ENCODE measurements around the gene PLD5.
"Not testable (repeated sequence)": the region's sequence is repeated elsewhere in the genome, so short reads cannot be mapped to it uniquely, and the experiment has no call there.

PLD5 gene

DNA sequence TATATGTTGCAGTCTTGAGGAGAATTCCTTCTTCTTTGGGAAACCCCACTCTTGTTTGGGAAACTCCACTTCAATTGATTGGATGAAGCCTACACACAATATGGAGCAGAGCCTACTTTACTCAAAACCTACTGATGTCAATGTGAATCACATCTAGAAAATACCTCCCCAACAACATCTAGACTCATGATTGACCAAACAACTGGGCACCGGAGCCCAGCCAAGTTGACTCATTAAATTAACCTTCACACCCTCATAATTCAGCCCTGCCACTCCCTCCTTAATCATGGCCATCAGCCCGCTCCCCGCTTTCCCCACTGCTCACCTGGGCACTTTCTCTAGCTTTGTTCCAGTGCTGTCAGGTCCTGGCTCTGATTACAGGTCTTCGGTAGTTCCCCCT lies 317.5 kb downstream of the PLD5 start:
- DNase-seq, result no peak

DNA sequence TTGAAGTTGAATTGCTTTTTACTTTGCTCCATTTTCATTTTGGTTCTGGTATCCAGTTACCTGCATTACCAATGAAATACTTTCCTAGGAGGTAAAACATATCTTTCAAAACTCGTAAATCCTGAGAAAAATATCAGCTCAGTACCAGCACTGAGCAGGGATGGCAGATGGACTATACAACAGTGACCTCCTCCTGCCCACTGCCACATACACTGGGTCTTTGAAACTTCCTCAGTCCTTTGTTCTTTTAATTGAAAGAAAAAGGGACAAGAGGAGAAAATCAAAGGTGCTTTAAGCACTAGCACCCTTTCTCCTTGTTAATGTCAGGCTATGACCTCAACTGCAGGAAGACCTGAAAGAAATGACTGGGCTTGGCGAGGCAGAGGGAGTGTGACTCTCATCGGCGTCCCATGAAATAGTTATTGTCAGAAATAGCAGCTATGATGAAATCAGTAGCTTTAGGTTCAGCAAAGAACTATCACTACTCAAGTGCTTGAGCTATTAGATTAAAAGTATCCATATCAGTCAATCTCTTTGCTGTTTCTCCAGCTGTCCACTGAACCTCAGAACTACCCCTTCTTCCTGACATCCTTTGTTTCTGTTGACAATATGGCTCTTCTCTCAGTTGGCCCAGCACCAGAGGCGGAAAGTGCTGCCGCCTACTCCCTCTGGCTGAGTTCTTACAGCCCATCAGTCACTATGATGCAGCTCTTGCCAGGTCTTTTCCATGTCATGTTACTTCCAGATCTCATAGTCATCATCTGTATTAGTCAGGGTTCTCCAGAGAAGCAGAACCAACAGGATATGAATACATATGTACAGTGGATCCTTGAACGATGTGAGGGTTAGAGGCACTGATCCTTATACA lies 318.6 kb downstream of the PLD5 start:
- DNase-seq, result no peak

- DNase-seq, result no peak
Observed at GRCh38 chr1:242203262-242203661, 321.2 kb downstream of the PLD5 start.

GRCh38 chr1:242201090-242201489 lies 323.4 kb downstream of the PLD5 start:
- DNase-seq, result no peak

DNA sequence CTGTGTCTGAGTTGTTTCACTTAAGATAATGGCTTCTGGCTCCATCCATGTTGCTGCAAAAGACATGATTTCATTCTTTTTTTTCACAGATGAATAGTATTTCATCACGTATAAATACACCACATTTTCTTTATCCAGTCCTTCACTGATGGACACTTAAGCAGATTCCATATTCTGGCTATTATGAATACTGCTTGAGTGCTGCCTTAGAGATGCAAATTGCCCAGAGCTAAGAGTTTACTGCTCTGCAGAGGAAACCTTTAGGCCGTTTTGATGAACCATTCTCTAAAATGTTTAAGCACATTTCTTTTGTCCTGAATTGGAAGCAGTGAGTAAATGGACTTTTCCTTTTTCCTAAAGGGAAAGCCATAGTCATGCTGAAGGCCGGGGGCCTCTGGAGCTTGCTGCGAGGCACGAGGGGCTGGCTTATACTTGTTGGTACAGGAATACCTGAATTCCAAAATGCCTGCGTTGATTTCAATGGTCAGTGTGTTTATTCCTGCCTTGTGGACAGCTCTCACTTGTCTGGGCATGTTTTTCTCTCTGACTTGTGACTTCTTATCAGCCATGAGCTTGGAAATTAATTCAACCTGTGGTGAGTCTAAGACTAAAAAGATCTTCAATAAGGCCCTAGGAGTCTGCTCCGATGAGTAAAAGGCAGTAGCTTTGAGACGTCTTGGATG lies 324.6 kb downstream of the PLD5 start:
- DNase-seq, result no peak

GRCh38 chr1:242197907-242198820 lies 326.3 kb downstream of the PLD5 start:
- no peak for DNase-seq

GRCh38 chr1:242196914-242197313 lies 327.6 kb downstream of the PLD5 start:
- DNase-seq, result no peak

- DNase-seq, result no peak
Observed at GRCh38 chr1:242196101-242196500, 328.4 kb downstream of the PLD5 start.

- no peak for DNase-seq
Observed at GRCh38 chr1:242189591-242189990, 334.9 kb downstream of the PLD5 start.

- DNase-seq, result no peak
Observed at GRCh38 chr1:242187816-242188215, 336.7 kb downstream of the PLD5 start.

DNA sequence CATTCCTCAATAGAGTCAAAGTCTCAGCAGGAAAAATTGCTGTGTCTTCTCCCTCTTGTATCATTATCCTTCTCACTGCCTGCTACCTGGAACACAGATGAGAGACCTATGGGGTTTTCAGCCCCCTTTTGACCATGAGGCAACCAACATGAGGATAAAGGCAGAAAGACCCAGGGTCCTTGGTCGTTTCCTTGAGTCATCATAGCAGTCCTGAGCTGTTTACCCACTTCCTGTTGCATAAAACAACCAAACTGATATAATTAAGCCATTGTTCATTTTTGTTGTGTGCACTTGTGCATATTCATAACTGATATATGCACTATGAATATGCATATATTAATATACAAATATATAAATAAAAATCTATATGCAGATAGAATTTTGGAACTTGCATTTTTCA lies 337.3 kb downstream of the PLD5 start:
- no peak for DNase-seq

- DNase-seq, result no peak
Observed at GRCh38 chr1:242185731-242186130, 338.8 kb downstream of the PLD5 start.

- DNase-seq, result no peak
Observed at GRCh38 chr1:242184955-242185354, 339.5 kb downstream of the PLD5 start.

DNA sequence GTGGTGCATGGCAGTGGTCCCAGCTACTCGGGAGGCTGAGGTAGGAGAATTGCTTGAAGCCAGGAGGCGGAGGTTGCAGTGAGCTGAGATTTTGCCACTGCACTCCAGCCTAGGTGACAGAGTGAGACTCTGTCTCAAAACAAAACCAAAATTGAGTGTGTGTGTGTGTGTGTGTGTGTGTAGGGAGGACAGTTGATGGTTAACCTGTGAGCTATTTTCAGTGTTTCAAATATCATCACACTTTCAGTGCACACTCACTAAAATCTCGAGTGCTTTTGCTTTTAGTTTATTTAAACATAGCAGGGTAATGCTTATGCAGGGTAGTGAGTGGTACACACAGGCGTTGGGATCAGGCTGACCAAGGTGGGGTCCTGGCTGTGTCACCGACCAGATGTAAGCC lies 344.7 kb downstream of the PLD5 start:
- not testable (repeated sequence) for DNase-seq

DNA sequence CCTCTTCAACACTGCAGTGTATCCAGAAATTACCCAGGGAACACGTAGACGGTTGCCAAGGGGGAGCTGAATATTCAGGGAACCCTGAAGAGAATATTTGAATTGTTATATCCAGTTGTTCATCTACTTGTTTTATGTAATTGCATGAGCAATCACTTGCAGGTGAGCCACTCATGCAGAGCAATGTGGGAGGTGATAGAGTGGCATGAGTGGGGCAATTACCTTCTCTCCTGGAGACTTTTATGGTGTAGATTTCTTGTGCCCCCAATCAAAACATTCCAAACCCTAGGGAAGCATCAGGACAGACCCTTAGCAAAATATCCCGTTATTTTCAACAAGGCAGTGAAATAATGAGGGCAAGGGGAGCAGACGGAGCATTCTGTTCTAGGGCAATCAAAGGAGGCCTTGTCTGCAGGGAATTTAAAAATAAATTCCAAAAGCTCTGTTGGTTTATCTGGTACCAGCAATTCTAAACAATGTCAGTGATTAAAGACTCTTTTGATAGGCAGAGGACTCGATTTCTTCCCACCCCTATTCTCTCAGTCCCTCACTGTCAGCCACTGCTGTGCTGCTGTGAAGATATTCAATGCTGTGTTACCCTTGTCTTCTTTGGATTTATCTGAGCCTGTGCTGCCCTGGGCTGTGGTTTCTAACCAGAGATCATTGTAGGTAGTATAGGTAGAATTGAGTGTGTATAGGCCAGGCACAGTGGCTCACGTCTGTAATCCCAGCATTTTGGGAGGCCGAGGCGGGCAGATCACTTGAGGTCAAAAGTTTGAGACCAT lies 345.4 kb downstream of the PLD5 start:
- DNase-seq, result no peak

DNA sequence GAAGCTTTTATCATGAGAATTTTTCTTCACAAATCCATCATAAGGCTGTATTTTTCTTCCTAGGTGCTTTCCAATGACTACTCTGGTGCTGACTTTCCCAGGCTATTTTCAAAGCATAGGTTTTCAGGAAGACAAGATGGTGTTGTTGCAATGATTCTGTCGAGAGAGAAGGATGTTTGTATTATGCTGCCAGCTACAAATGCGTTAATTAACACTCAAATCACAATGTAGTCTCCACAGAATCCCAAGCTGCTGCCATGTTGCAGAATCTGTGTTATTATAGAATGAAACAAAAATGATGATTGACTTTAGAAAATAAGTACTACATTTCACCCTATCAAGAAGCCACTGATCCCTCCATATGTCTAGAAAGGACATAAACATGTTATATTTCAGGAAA lies 346.1 kb downstream of the PLD5 start:
- no peak for DNase-seq

- DNase-seq, result no peak
Observed at GRCh38 chr1:242162140-242162539, 362.4 kb downstream of the PLD5 start.

DNA sequence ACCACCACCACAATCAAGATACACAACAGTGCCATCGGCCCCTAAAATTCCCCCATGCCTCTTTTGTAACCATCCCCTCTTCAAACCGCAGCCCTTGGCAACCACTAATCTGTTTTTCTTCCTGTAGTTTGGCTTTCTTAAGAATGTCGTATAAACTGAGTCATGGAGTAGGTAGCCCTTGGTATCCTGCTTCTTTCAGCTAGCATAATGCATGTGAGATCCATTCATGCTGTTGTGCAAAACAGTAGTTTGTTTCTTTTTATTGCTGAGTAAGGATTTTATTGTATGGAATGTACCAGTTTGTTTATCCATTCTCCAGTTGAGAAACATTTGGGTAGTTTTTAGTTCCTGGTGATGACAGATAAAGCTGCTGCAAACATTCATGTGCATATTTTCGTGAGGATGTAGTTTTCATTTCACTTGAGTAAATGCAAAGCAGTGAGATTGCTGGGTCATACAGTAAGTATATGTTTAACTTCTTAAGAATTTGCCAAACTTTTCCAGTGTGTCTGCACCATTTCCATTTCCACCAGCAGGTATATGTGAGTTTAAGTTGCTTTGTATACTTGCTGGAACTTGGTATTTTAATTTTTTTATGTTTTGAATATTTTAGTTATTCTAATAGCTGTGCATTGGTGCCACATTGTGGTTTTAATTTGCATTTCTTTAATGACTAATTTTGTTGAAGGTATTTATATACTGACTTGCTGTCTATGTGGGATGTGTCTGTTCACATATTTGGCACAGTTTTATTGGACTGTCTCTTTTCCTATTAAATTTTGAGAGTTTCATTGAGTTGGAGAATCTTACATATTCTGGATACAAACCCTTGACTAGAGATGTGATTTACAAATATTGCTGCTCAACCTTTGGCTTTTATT lies 377.2 kb downstream of the PLD5 start:
- no peak for DNase-seq

- DNase-seq, result no peak
Observed at GRCh38 chr1:242146652-242147051, 377.8 kb downstream of the PLD5 start.

- no peak for DNase-seq
Observed at GRCh38 chr1:242140836-242141235, 383.7 kb downstream of the PLD5 start.

DNA sequence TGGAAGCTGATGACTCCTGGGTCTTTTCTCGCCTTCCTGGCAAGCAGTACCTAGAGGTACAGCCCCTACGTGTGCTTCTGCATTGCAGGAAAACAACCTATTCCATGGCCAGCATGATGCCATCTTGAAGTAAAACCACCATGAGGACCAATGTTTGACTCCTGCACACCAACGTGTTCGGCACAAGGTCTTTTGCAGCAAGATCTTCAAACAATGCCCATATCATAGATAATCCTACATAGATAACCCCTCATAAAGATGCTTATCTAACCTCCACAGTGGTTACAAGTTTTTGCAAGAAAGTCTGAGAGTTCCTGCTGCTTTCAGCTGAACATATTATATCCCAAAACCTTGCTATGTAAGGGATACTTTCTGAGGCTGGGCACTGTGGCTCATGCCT lies 384.5 kb downstream of the PLD5 start:
- no peak for DNase-seq

Data from activated CD4-positive, CD25-positive, alpha-beta regulatory T cell (primary cell).